Skeletal muscle tissue (tissue), 4 donors: Measurements from ENCODE around the gene OGG1. TPM values are rescaled to one million over a fixed set of nuclear protein-coding genes. Genes with fewer than 3 reads are reported as not detected.

Experiments
- H3K27ac ChIP-seq: one replicate; pipeline ENCODE4 v1.7.0; 2013; ENCODE audit warnings: mild to moderate bottlenecking, low read depth, low read length, inconsistent platforms
- H3K27me3 ChIP-seq, 3 donors: one replicate each; pipeline ENCODE4 v1.7.0; 2013; ENCODE audit warnings: low read length in 3 of 3; ENCODE audit not compliant: control insufficient read depth in 3 of 3, insufficient read depth in 3 of 3
- H3K36me3 ChIP-seq, 3 donors: one replicate each; pipeline ENCODE4 v1.7.0; 2013; ENCODE audit warnings: low read length in 3 of 3; ENCODE audit not compliant: control insufficient read depth in 3 of 3, insufficient read depth in 3 of 3
- H3K4me1 ChIP-seq, 3 donors: one replicate each; pipeline ENCODE4 v1.7.0; 2013; ENCODE audit warnings: low read length in 3 of 3, mild to moderate bottlenecking in 3 of 3; ENCODE audit not compliant: control insufficient read depth in 3 of 3, insufficient read depth in 3 of 3
- H3K4me3 ChIP-seq, 3 donors: one replicate each; pipeline ENCODE4 v1.7.0; 2013; ENCODE audit warnings: low read length in 3 of 3
- H3K9ac ChIP-seq, 3 donors: one replicate each; pipeline ENCODE4 v1.7.0; 2013; ENCODE audit warnings: low read length in 3 of 3, mild to moderate bottlenecking in 3 of 3, moderate library complexity in 2 of 3, low read depth in 1 of 3
- H3K9me3 ChIP-seq, 3 donors: one replicate each; pipeline ENCODE4 v1.7.0; 2013; ENCODE audit warnings: low read length in 3 of 3; ENCODE audit not compliant: control insufficient read depth in 3 of 3
- total RNA-seq: library from RNA; depleted of rRNA; stranded (reverse); fragments of >200 nt; gene quantifications from one replicate; pipeline ENCODE4 v1.2.3, GENCODE V29; 2014
- donor health status: Osteomylitis.

Gene OGG1
- total RNA-seq, 1 donor from 2014 or later: 29.2 TPM

GRCh38 chr3:9804996-9805395, 55.2 kb downstream of the OGG1 start:
- peaks cover 52 to 57% (median 56%) of the 10 kb centered on the region in 3 donors for H3K36me3 ChIP-seq
- no peak overlapping the region for H3K4me3 ChIP-seq
- H3K27me3 ChIP-seq: no peaks in the 10 kb centered on the region
- no peaks in the 10 kb centered on the region for H3K9me3 ChIP-seq
- peaks cover 14 to 26% (median 23%) of the 10 kb centered on the region in 3 donors for H3K4me1 ChIP-seq
- H3K9ac ChIP-seq: no peak overlapping the region
- no peak overlapping the region for H3K27ac ChIP-seq

DNA sequence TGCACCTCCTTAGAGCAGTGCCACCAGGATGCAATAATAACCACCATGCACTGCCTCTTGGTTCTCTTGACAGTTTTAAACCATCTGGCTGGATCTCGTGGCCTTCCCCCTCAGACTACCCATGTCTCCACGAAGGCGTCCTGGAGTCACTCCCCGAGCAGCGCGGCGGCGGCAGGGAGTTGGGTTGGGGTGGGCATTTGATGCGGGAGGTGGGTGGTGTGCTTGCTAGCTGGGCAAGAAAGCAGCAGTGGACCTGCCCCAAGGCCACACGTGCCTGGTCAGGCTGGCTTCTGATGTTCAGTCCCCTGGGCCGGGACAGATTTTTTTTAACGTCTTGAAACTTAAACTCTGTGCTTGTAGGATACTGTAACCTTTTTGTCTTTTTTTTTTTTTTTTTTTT, 56.4 kb downstream of the OGG1 start:
- Histone ChIP-seq H3K36me3 (peaks cover 41 to 48% (median 46%) of the 10 kb centered on the region in 3 donors), H3K4me3 (no peak overlapping the region)

More for the DNA sequence above, 56.4 kb downstream of the OGG1 start:
- Histone ChIP-seq H3K27ac (no peak overlapping the region), H3K9me3 (no peaks in the 10 kb centered on the region), H3K9ac (no peak overlapping the region), H3K4me1 (peaks cover 21 to 34% (median 31%) of the 10 kb centered on the region in 3 donors), H3K27me3 (no peaks in the 10 kb centered on the region)

Other genes starting within 250 kb of the OGG1 start
- not detected for gene LHFPL4, start 196.1 kb upstream of the OGG1 start, total RNA-seq
- 30.8 TPM for gene MTMR14, start 100.4 kb upstream of the OGG1 start, total RNA-seq
- gene CPNE9, start 46.1 kb upstream of the OGG1 start, total RNA-seq: 0.52 TPM
- gene BRPF1, start 18.2 kb upstream of the OGG1 start, total RNA-seq: 10.4 TPM
- 23.0 TPM for gene CAMK1, start 20.0 kb downstream of the OGG1 start, total RNA-seq
- gene TADA3, start 42.5 kb downstream of the OGG1 start, total RNA-seq: 27.1 TPM
- 65.2 TPM for gene ARPC4, start 43.1 kb downstream of the OGG1 start, total RNA-seq
- 13.6 TPM for gene TTLL3, start 60.3 kb downstream of the OGG1 start, total RNA-seq
- 14.6 TPM for gene RPUSD3, start 94.1 kb downstream of the OGG1 start, total RNA-seq
- gene CIDEC, start 130.3 kb downstream of the OGG1 start, total RNA-seq: 9.4 TPM
- 35.0 TPM for gene JAGN1, start 140.7 kb downstream of the OGG1 start, total RNA-seq
- gene IL17RE, start 152.9 kb downstream of the OGG1 start, total RNA-seq: not detected
- gene IL17RC, start 167.1 kb downstream of the OGG1 start, total RNA-seq: 12.5 TPM
- gene CRELD1, start 183.9 kb downstream of the OGG1 start, total RNA-seq: 12.0 TPM
- gene PRRT3, start 202.5 kb downstream of the OGG1 start, total RNA-seq: 0.52 TPM
- 27.1 TPM for gene EMC3, start 236.9 kb downstream of the OGG1 start, total RNA-seq